Fibroblast of pulmonary artery (primary cell): ENCODE data around the gene TMEM187.

Experiments
- DNase-seq: peaks from one replicate; pipeline ENCODE4 v3.0.0-alpha.2; 2010; ENCODE audit warnings: low read depth
- H3K4me3 ChIP-seq: replicated peaks from 2 replicates; pipeline ENCODE4 v1.5.1; 2011; ENCODE audit warnings: low read depth, mild to moderate bottlenecking, control low read depth, low read length, moderate library complexity
- TF ChIP-seq, protein P1 (sequence below): IDR thresholded peaks from 2 replicates; pipeline ENCODE4 v1.5.1; 2011; ENCODE audit warnings: mild to moderate bottlenecking, control low read depth, low read length, inconsistent platforms; ENCODE audit errors: missing control alignments

The TMEM187 gene

DNA sequence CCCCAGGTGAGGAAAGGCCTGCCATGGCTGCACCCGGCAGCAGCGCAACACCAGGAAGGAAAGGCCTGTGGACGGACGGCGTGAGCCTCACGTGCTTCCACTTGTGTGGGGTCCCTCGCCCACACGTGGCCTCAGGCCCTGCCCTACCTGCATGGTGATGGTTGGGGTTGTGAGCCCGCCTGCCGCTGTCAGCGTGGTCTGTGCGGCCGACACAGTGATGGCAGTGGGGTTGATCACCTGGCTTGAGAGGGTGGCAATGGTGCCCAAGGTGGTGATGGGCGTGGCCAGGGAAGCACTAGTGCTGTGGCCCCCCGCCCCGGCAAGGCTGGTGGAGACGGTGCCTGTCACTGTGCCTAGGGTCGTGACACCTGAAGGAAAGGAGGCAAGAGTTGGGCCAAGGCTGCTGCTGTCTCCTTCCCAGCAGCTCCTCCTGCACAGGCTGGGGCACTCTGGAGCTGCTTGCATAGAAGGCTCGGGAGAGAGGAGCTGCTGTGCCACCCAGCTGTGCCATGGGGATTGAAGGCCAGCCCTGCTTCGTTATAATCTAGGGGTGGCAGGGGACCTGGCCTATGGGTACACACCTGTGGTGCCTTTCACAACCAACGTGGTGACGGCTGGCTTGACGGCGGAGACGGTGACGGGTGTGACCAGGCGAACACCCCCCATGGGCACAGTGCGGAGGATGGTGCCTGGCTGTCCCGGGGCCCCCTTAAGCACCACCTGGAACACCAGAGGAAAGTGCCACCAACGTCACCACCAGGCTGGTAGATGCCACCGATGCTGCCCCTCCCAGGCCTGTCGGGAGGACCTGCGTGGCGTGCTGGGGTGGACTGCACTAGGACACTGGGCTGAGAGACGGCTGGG lies 16.3 kb upstream of the TMEM187 start:
- DNase-seq: no peak
- no peak overlapping the region for H3K4me3 ChIP-seq
- TF ChIP-seq, protein P1, sequence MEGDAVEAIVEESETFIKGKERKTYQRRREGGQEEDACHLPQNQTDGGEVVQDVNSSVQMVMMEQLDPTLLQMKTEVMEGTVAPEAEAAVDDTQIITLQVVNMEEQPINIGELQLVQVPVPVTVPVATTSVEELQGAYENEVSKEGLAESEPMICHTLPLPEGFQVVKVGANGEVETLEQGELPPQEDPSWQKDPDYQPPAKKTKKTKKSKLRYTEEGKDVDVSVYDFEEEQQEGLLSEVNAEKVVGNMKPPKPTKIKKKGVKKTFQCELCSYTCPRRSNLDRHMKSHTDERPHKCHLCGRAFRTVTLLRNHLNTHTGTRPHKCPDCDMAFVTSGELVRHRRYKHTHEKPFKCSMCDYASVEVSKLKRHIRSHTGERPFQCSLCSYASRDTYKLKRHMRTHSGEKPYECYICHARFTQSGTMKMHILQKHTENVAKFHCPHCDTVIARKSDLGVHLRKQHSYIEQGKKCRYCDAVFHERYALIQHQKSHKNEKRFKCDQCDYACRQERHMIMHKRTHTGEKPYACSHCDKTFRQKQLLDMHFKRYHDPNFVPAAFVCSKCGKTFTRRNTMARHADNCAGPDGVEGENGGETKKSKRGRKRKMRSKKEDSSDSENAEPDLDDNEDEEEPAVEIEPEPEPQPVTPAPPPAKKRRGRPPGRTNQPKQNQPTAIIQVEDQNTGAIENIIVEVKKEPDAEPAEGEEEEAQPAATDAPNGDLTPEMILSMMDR: no peak

DNA sequence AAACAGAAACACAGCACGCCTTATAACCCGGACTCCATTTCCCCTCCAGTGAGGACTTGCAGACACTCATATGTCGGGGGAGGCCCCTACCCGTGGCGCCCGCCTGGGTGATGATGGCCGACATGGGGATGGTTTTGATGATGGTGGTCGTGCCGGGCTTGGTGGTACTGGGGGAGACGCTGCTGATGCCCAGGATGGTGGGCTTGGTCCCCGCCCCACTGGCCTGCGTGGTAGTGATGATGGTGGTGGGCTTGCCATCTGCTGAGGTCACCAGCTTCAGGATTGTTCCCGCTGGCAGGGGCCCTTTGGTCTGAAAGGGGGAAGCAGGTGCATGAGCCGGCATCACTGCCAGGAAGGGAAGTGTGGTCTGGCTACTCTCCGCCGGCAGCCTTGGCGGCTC lies 15.3 kb upstream of the TMEM187 start:
- no peak for DNase-seq
- TF ChIP-seq, protein P1: no peak
- no peak overlapping the region for H3K4me3 ChIP-seq

DNA sequence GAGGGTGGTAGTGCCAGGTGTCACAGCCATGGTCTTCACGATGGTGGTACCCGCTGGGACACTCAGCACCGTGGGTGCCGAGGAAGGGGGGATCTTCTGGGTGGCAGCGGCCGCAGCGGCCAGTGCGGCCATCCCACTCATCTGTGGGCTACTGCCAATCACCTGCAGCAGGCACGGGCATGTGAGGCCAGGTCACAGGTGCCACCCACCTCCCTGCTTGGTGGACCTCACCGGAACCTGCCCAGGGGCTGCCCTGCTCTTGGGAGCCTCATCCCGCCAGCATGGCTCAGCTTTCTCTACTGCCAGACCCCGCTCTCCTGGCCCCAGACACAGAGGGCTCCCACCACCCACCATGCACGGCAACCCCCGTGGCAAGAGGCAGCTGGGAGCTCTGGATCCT lies 13.9 kb upstream of the TMEM187 start:
- TF ChIP-seq, protein P1: no peak
- DNase-seq: no peak

DNA sequence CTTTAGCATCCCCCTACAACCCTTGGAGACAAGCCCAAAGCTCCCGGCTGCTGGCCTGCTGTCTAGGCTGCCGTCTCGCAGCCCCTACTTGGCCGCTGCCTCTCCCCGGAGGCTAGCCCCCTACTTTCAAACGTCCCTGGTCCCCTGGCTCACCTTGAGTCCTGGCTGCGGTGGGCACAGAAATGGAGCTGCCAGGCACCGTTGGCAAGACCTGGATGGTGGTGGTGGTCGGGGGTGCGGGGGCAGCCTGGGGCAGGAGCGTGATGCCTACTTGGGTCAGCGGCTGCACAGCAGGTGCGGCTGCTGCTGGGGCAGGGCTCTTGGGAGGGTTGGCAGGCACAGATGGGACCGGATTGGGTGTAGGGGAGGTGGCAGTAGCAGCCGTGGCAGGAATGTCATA lies 12.9 kb upstream of the TMEM187 start:
- TF ChIP-seq, protein P1: no peak
- no peak for DNase-seq
- H3K4me3 ChIP-seq: no peak overlapping the region

More for the DNA sequence above, 13.9 kb upstream of the TMEM187 start:
- no peak overlapping the region for H3K4me3 ChIP-seq

DNA sequence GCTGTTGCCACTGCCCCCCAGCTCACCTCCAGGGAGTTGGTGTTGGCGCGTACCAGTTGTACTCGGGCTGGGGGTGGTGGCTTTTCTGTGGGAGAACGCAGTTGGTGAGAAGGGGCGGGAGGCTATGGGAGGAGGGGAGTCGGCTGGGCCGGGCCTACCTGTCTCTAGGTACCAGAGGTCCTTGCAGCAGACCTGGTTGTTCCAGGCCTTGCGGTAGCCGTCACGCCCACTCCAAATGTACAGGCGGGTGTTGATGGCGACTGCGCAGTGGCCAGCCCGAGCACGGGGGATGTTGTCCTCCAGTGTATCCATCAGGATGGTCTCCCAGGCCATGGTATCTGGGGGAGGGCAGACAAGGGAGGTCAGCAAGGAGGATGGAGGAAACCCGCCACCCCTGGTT lies 12.5 kb upstream of the TMEM187 start:
- TF ChIP-seq, protein P1: no peak
- H3K4me3 ChIP-seq: no peak overlapping the region
- no peak for DNase-seq

DNA sequence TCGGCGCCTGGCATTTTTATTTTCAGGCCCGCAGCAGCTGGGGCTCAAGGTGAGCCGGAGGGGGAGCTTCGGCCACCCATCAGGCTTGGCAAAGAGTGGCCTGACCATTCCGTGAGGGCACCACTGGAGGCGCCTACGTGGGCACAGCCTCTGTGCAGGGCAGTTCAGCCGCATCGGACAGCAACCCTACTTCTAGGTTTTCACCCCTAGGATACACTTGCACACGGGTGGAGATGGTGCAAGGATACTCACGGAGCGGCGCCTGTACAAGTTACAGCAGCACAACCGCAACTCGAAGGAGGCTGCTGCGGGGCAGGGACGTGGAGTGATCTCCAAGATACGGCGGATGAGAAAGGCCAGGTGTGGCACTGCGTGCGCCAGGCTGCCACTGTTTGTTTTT lies 11.8 kb upstream of the TMEM187 start:
- DNase-seq: no peak
- TF ChIP-seq, protein P1: no peak
- no peak overlapping the region for H3K4me3 ChIP-seq

DNA sequence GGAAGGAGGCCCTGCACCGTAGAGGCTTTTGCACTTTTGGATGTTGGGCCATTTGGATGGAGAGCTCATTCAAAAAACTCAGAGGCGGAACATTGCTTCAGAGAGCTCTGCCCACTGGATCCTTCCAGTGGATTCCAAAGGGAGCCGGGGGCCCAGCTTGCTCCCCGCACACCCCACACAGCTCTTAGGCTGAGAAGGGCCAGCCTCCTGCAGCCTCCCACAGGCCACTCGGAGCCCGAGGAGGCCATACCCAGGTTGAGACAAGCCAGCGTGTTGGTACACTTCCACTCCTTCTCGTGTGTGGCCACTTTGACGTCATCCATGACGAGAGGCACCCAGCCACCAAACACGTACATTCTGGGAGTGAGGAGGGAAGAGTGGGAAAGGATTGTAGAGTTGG lies 11.3 kb upstream of the TMEM187 start:
- no peak overlapping the region for H3K4me3 ChIP-seq
- DNase-seq: no peak
- TF ChIP-seq, protein P1: no peak
